HT1080 (cell line): ENCODE data around the gene ZC3H12A. TPM values are rescaled to one million over a fixed set of nuclear protein-coding genes. Genes with fewer than 3 reads are reported as not detected.

Experiments used
- DNase-seq: peaks from one replicate; pipeline ENCODE4 v3.0.0-alpha.2; 2015; ENCODE audit warnings: low read depth
- total RNA-seq: library from RNA; depleted of rRNA; stranded (reverse); fragments of >200 nt; shearing (Covaris generic); gene quantifications from 2 replicates; pipeline ENCODE4 v1.2.3, GENCODE V29; 2014

ZC3H12A gene
- total RNA-seq, 1 experiment from 2014 or later, result 8.7 TPM

DNA sequence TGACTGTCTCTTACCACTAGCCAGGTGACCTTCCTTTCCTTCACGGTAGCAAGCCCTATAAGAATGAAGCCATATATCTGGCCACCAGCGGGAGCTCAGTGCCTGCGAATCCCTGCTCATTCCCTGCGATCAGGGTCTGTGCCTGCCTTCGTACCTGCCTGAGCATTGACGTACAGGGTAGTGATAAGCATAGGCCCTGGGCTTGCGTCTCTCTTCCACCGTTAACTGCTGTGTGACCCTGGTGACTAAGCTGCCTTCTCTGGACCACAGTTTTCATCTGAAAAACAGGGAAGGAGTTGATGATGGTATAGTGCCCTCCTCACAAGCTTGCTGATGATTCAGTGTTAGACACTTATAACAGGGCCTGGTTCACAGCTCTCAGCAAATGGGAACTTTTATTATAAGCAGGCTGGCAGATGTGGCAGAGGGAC is 4.1 kb downstream of the ZC3H12A start:
- DNase-seq, result peak; percentile 88

GRCh38 chr1:37478890-37479254 is 4.5 kb downstream of the ZC3H12A start:
- DNase-seq, result peak; percentile 72

DNA sequence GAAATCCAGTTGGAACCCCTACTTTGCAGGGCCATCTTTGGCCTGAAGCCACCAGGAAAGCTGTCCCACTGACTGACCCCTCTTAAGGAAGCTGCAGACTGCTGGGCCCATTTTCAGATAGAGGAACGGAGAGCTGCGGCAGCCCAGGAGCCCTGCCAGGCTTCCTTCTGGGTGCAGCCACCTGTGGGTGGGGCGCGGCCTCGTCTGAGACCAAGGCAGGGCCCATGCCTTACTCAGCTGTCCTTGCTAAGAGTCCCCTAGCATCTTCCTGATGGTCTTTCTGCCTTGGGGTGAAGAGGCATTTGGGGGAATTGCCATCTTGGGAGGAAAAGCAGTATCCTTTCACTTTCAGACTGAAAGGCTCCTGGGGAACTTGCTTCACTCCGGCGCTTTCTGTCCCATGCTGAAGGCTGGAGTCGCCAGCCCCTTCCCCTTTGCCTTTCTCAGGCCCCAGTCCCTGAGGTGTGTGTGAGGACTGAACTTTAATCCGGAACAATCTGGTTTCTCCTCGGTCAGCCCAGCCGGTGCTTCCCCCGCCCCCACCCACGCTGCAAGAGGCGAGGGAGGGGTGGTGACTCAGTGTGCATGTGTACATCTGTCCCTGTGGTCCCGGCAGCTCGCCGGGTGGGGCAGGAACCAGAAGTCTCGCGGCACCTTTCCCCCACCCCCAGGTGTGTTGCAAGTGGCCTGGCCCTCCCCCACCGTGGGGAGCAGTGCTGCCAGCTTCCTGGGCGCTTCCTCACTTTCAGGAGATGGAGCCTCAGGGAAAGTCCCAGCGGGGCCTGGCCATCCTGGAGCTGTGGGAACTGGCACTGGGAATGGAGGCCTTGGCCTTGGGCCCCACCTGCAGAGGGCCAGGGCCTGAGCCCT is 5.1 kb downstream of the ZC3H12A start:
- DNase-seq, result peak; percentile 92

DNA sequence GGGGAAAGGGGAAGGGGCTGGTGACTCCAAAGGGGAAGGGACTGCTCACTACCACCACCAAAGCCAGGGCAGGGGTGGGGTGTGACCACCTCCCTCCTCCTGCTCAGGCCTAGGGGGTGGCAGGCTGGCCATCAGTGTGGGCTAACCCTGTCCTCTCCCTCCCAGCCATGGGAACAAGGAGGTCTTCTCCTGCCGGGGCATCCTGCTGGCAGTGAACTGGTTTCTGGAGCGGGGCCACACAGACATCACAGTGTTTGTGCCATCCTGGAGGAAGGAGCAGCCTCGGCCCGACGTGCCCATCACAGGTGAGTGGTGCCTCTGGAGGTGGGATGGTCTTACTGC is 5.7 kb downstream of the ZC3H12A start:
- DNase-seq, result no peak

- no peak for DNase-seq
Measured at GRCh38 chr1:37480581-37481288, 6.4 kb downstream of the ZC3H12A start.

DNA sequence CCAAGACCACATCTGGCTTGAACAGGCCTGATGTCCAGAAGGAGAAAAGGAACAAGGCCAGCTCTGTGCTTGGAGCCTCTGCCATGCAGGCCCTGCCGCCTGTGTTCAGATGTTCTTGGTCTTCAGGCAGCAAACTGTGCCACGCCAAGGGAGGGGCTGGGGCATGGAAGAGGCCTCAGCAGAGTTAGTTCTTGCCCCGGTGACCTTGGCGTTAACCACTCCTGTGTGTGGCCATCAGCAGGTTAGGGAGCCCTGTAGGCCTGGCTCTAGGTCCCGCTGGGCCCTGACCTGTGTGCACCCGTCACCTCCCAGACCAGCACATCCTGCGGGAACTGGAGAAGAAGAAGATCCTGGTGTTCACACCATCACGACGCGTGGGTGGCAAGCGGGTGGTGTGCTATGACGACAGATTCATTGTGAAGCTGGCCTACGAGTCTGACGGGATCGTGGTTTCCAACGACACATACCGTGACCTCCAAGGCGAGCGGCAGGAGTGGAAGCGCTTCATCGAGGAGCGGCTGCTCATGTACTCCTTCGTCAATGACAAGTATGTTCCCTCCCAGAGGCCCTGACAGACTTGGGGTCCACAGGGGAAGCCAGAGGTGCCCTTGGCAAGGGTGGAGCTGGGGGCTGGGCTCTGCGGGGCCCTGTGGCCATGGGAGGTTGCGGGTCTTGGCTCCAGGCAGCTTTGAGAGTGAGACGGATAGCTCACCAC is 7.1 kb downstream of the ZC3H12A start:
- no peak for DNase-seq

DNA sequence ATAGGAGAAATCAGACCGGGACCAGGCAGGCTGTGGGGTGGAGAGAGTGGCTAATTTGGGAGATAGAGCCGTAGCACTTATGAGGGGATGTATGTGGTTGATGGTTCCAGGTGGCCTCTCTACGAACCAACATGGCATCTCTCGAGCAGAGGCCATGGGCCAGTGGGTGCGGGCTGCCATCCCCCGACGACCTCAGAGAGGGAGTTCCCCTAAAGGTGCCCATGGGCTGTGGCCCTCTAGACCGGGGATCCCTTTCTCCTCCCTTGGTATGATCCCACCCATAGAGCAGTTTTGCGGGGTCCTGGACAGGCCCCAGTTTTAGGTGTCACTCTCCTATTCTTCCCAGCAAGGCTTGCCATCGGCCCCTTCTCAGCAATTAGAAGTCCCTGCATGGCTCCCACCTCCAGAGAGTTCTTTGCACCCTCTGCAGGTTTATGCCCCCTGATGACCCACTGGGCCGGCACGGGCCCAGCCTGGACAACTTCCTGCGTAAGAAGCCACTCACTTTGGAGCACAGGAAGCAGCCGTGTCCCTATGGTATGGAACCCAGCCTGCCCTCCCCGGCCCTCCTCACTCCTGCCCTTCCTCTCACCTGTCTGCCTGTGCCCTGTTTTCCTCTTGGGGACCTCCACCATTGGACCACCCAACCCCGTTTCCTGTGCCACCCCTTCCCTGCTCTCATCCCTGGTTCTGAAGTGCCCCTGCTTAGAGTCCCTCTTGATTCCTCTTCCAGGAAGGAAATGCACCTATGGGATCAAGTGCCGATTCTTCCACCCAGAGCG is 7.8 kb downstream of the ZC3H12A start:
- no peak for DNase-seq

GRCh38 chr1:37482796-37483744 is 8.7 kb downstream of the ZC3H12A start:
- no peak for DNase-seq

DNA sequence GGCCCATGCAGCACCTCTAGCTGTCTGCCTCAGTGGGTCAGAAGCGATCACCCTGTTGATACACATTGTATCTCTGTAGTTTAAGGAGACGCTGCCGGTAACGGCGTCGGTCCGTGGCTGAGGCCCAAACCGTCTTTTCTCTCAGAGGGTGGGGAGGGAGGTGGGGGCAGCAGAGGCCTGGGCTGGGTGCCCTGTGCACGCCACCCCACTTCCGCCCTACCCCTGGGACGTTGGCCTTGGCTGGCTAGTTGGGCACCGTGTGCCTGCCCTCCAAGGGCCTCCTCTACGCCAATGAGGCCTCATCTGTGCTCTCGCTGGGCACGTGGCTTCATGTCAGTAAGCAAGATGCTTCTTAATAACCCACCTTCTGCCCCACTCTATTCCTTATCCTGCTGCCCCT is 9.4 kb downstream of the ZC3H12A start:
- no peak for DNase-seq

DNA sequence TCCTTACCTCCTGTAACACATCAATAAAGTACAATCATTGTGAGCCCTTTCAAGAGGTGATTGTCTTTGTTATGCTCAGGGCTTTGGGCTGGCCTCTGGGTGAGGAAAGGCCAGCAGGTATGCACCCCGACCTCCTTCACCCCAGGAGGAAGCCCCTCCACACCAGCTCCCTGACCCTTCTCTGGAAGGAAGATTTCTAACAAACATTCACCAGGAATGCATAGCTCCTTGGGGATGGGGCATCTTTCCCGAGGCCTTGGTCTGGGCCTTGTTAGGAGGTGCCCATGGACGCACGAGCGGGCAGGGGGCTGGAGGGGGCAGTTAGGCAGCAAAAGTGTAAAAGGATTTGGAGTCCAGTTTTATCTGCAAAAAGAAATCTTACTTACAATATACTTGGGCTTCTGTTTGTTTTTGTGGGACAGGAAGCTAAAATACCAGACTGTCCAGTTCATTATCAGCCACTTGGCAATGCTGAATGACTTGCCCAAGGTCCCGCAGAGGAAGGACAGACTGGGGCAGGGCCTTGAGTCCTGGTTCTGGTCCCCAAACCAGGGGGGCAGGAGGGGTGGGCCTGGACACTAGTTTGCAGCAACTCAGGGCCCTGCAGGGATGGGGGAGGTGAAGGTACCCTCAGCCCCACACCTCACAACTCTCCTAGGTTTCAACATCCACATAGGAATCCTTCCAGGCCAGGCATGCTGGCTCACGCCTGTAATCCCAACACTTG is 10.1 kb downstream of the ZC3H12A start:
- DNase-seq, result no peak

- no peak for DNase-seq
Measured at GRCh38 chr1:37485902-37486679, 11.7 kb downstream of the ZC3H12A start.

- DNase-seq, result peak; percentile 74
Measured at GRCh38 chr1:37486680-37487618, 12.6 kb downstream of the ZC3H12A start.

DNA sequence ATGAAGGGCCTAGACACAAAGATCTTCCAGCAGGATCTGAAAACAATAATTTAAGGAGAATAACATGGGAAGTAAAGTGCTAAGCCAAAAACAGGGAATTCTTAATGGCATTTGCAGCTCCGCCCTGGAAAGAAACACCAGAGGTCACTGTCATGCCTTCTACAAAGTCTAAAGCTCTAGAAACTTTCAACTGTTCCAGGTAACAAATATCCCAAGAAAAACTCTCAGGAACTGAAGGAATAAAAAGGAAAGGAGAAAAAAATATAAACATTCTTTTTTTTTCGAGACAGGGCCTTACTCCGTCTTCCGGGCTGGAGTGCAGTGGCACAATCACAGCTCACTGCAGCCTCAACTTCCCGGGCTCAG is 13.2 kb downstream of the ZC3H12A start:
- no peak for DNase-seq

DNA sequence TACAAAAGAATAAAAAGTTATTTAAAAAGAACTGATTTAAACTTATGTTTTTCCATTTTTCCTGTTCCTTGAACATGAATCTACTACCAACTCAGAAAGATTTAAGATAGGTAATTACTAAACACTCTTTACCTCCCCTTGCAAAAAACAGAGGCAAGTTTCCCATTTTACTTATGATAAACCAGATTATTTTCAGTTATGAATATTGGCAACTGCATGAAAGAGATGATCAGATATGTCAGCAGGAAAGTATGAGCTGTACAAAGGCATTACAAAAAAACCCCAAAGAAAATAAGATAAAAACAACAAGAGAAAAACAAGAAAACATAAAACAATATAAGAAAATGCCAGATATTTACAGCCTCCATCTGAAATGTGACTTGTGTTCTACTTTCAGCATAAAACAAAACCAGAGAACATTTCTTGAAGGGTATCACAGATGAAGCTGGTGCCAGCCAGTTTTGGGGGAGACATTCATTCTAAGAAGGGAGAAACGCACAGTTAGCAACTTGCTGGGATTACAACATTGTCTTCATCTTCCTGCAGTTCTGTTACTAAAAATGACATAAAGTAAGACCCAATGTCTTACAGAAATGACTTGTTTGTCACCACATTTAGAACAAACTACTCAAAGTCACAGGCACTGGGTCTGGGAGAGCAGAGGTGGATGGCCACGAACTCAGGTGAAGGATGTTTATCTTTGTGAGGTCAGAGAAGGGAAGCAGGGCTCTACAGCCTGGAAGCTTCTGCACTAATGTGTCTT is 19.1 kb downstream of the ZC3H12A start:
- DNase-seq, result no peak

DNA sequence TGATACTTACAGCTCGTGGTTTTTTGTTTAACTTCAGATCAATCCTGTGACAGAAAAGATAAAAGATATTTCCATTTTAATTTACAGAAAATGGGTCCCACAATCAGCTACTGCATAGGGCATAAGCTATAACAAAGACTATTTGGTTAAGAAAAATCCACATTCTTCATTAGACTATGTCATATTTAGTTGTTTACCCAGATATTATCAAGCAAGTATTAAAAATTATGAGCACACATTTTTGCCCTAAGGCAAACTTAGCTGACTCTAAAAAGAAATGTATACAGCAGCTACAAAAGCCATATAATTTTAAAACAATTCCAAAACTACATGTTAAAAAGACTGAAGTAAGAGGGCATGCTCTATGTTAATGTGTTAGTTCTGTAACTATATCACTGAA is 21.5 kb downstream of the ZC3H12A start:
- DNase-seq, result no peak

DNA sequence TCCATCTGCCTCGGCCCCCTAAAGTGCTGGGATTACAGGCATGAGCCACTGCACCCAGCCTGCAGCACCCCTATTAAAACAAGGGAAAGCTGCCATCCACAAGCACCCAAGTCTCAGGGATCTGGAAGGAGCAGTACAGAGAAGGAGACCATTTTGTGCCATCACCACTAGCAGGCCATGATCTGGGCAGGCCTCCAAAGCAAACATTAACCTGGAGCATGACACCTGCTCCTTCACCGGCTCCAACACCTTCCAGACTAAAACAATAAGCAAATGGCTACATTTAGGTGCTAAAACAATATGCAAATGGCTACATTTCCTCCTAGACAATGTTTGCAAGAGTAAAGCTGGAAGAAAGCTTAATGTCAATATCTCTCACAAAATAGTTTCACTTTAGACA is 23.5 kb downstream of the ZC3H12A start:
- no peak for DNase-seq
